DND-41 (cell line): ENCODE measurements around the gene GPR161.

Experiments
- EZH2 ChIP-seq: IDR thresholded peaks from 3 replicates; pipeline ENCODE4 v1.6.1; 2012; ENCODE audit warnings: borderline replicate concordance, low read depth, mild to moderate bottlenecking, moderate library complexity, low read length, inconsistent platforms; ENCODE audit not compliant: severe bottlenecking
- TF ChIP-seq, protein P1 (sequence below): IDR thresholded peaks from 2 replicates; pipeline ENCODE4 v1.5.1; 2012; ENCODE audit warnings: borderline replicate concordance, low read length, moderate library complexity, mild to moderate bottlenecking; ENCODE audit not compliant: poor library complexity, severe bottlenecking; ENCODE audit errors: extremely low read depth

DNA sequence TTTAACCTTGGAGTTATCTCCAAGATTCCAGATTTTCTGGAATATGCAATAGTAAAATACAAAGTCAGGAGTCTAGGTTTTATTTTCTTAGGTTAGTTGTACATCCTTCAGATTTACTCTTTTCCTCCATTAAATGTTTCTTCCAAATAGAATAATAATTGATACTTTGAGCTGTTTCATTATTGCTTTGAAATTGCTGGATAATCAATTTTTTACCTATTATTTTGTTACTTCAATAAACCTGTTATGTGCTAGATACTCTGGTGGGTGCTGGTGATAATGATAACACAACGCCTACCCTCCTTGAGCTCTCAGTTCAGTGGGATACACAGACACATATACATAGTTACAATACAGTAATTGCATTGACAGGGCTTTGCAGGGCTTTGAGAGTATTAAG, 79.4 kb downstream of the GPR161 start:
- TF ChIP-seq EZH2 = no peak
- TF ChIP-seq, protein P1, sequence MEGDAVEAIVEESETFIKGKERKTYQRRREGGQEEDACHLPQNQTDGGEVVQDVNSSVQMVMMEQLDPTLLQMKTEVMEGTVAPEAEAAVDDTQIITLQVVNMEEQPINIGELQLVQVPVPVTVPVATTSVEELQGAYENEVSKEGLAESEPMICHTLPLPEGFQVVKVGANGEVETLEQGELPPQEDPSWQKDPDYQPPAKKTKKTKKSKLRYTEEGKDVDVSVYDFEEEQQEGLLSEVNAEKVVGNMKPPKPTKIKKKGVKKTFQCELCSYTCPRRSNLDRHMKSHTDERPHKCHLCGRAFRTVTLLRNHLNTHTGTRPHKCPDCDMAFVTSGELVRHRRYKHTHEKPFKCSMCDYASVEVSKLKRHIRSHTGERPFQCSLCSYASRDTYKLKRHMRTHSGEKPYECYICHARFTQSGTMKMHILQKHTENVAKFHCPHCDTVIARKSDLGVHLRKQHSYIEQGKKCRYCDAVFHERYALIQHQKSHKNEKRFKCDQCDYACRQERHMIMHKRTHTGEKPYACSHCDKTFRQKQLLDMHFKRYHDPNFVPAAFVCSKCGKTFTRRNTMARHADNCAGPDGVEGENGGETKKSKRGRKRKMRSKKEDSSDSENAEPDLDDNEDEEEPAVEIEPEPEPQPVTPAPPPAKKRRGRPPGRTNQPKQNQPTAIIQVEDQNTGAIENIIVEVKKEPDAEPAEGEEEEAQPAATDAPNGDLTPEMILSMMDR = no peak
